ENCODE results near the gene RPL38.

- TF ChIP-seq, protein P1, sequence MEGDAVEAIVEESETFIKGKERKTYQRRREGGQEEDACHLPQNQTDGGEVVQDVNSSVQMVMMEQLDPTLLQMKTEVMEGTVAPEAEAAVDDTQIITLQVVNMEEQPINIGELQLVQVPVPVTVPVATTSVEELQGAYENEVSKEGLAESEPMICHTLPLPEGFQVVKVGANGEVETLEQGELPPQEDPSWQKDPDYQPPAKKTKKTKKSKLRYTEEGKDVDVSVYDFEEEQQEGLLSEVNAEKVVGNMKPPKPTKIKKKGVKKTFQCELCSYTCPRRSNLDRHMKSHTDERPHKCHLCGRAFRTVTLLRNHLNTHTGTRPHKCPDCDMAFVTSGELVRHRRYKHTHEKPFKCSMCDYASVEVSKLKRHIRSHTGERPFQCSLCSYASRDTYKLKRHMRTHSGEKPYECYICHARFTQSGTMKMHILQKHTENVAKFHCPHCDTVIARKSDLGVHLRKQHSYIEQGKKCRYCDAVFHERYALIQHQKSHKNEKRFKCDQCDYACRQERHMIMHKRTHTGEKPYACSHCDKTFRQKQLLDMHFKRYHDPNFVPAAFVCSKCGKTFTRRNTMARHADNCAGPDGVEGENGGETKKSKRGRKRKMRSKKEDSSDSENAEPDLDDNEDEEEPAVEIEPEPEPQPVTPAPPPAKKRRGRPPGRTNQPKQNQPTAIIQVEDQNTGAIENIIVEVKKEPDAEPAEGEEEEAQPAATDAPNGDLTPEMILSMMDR (IDR thresholded peaks at IDR 0.05), result no peak
- TF ChIP-seq ZFX (IDR thresholded peaks at IDR 0.05; ENCODE audit: borderline replicate concordance), result no peak
Observed at GRCh38 chr17:74250324-74250995, 47.0 kb downstream of the RPL38 start.

Measured in 22Rv1 (cell line).